ENCODE measurements around the gene S100A7A. TPM values are rescaled to one million over a fixed set of nuclear protein-coding genes. Genes with fewer than 3 reads are reported as not detected.

The S100A7A gene
- total and polyA plus RNA-seq, 2 of the 13 experiments (the other 11 are each of a cell fraction or from before 2014, with no cell fraction given) = not detected

DNA sequence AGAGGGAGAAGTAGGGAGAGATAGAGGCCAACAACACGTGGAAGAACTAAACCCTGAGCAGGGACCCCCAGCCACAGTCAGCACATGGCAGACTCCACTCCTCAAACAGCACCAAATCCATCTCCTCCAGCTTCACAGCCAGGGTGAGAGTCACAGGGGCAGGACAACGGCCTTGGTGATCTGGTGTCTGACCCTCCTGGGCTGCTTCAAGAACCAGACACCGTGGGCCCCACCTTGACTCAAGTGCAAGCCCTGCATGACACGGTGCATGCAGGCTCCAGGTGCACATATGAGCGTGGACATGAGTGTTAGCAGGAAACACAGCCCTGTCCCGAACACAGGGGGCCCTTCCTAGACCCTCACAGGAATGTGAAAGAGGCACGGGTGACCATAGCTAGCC is 22.3 kb downstream of the S100A7A start (continued):
- no peak for TF ChIP-seq DPF2 (CRISPR knock-in tag; IDR thresholded peaks at IDR 0.05; ENCODE audit: borderline replicate concordance, low read depth)
- TF ChIP-seq ZNF333 (CRISPR knock-in tag; IDR thresholded peaks at IDR 0.05; ENCODE audit: borderline replicate concordance) = no peak
- TF ChIP-seq, protein P1, sequence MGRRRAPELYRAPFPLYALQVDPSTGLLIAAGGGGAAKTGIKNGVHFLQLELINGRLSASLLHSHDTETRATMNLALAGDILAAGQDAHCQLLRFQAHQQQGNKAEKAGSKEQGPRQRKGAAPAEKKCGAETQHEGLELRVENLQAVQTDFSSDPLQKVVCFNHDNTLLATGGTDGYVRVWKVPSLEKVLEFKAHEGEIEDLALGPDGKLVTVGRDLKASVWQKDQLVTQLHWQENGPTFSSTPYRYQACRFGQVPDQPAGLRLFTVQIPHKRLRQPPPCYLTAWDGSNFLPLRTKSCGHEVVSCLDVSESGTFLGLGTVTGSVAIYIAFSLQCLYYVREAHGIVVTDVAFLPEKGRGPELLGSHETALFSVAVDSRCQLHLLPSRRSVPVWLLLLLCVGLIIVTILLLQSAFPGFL (CRISPR knock-in tag; IDR thresholded peaks at IDR 0.05) = no peak
- no peak for TF ChIP-seq SOX5 (CRISPR knock-in tag; IDR thresholded peaks at IDR 0.05; ENCODE audit: borderline replicate concordance)
- TF ChIP-seq SCMH1 (CRISPR knock-in tag; IDR thresholded peaks at IDR 0.05; ENCODE audit: borderline replicate concordance) = no peak
- TF ChIP-seq PRDM15 (CRISPR knock-in tag; IDR thresholded peaks at IDR 0.05) = no peak

GRCh38 chr1:153439273-153439672 is 23.0 kb downstream of the S100A7A start:
- Histone ChIP-seq H3K4me1 (ENCODE audit: insufficient read depth, low read length) (no peaks in the 10 kb centered on the region), H3K27me3 (ENCODE audit: control insufficient read depth in 1 of 2, insufficient read depth in 2 of 2, low read length in 2 of 2) (0 out of 5 replicates have a peak, but pooled peaks cover 0 to 3% of the 10 kb centered on the region in 2 experiments), H4K20me1 (ENCODE audit: insufficient read depth, low read length) (no peaks in the 10 kb centered on the region), H3K9ac (ENCODE audit: insufficient read depth, low read depth, low read length) (no peak overlapping the region), H3K4me2 (ENCODE audit: low read depth, low read length) (no peak overlapping the region), H3K36me3 (replicated peaks in 1 of 2; ENCODE audit: control insufficient read depth in 1 of 2, insufficient read depth in 2 of 2, low read length in 2 of 2) (no peaks in the 10 kb centered on the region), H3K79me2 (ENCODE audit: insufficient read depth, low read length) (no peaks in the 10 kb centered on the region), H2AFZ (ENCODE audit: low read length) (no peak overlapping the region), H3K27ac (ENCODE audit: extremely low read length, insufficient read depth, low read length) (no peak overlapping the region), H3K4me3 (replicated peaks in 1 of 3; ENCODE audit: insufficient read depth in 1 of 3, low read depth in 2 of 3, low read length in 3 of 3) (no peak overlapping the region), H3K9me3 (ENCODE audit: low read length) (no peaks in the 10 kb centered on the region)
- CTCF ChIA-PET (ENCODE audit: low intra/inter-chr PET ratio, low total read pairs) = no interaction called here
- POLR2A ChIA-PET = no interaction called here
- BruUV-seq (replicated peaks) = no TSS peak
- ATAC-seq = no peak
- in situ Hi-C loops (cut with HindIII; ENCODE audit: extremely low pct_ligation_motif_present, low pct_unique_long_range_greater_than_20kb) = no loop called here
- intact Hi-C loops (cut with micrococcal nuclease; ENCODE audit: unreplicated experiment) = no loop called here
- no peak for FAIRE-seq
- TF ChIP-seq CHCHD3 (CRISPR knock-in tag; IDR thresholded peaks at IDR 0.05) (no peak), ZNF619 (CRISPR knock-in tag; IDR thresholded peaks at IDR 0.05) (no peak), MYC (CRISPR knock-in tag; IDR thresholded peaks at IDR 0.05; ENCODE audit: borderline replicate concordance) (no peak)
- DNase-seq (ENCODE audit: low spot score) = no peak
